Endodermal cell (in vitro differentiated cells): Measurements from ENCODE around the gene SF3A2. TPM values are rescaled to one million over a fixed set of nuclear protein-coding genes. Genes with fewer than 3 reads are reported as not detected.

Experiments used
- DNase-seq: peaks from one replicate; pipeline ENCODE4 v3.0.0-alpha.2; 2017
- H3K27ac ChIP-seq: 2 replicates; pipeline ENCODE4 v1.5.1; 2013; ENCODE audit warnings: mild to moderate bottlenecking, low read depth, low read length, moderate library complexity
- H3K27me3 ChIP-seq: 2 replicates; pipeline ENCODE4 v1.6.1; 2013; ENCODE audit warnings: mild to moderate bottlenecking, low read length, moderate library complexity; ENCODE audit not compliant: insufficient read depth, control insufficient read depth, poor library complexity, severe bottlenecking
- H3K36me3 ChIP-seq: 2 replicates; pipeline ENCODE4 v1.7.0; 2013; ENCODE audit warnings: mild to moderate bottlenecking, low read length, moderate library complexity; ENCODE audit not compliant: control insufficient read depth, insufficient read depth
- H3K4me1 ChIP-seq: one replicate; pipeline ENCODE4 v1.7.0; 2013; ENCODE audit warnings: low read length; ENCODE audit not compliant: control insufficient read depth, insufficient read depth
- H3K4me3 ChIP-seq: 2 replicates; pipeline ENCODE4 v1.5.1; 2013; ENCODE audit warnings: mild to moderate bottlenecking, low read length, moderate library complexity
- H3K9ac ChIP-seq: 2 replicates; pipeline ENCODE4 v1.6.1; 2013; ENCODE audit warnings: mild to moderate bottlenecking, low read length, moderate library complexity; ENCODE audit not compliant: poor library complexity, severe bottlenecking; ENCODE audit errors: extremely low read depth
- H3K9me3 ChIP-seq: 2 replicates; pipeline ENCODE4 v1.6.1; 2013; ENCODE audit warnings: mild to moderate bottlenecking, low read length, moderate library complexity; ENCODE audit not compliant: control insufficient read depth
- H3K27ac Mint-ChIP-seq: 2 replicates; pipeline ENCODE4 v1.8.0; 2020; ENCODE audit warnings: mixed read lengths
- H3K27me3 Mint-ChIP-seq: 2 replicates; pipeline ENCODE4 v1.8.0; 2021; ENCODE audit warnings: mild to moderate bottlenecking, mixed read lengths; ENCODE audit not compliant: insufficient read depth
- H3K36me3 Mint-ChIP-seq: 2 replicates; pipeline ENCODE4 v1.8.0; 2020; ENCODE audit warnings: low read depth, mixed read lengths
- H3K4me1 Mint-ChIP-seq: 2 replicates; pipeline ENCODE4 v1.8.0; 2020; ENCODE audit warnings: mixed read lengths
- H3K4me3 Mint-ChIP-seq: 2 replicates; pipeline ENCODE4 v1.8.0; 2020; ENCODE audit warnings: mild to moderate bottlenecking, moderate library complexity, mixed read lengths
- H3K9me3 Mint-ChIP-seq: 2 replicates; pipeline ENCODE4 v1.8.0; 2020; ENCODE audit warnings: mild to moderate bottlenecking, mixed read lengths
- WGBS, 2 experiments: methylation state at CpG; one replicate each; pipeline versions ENCODE4 v1.1.5 to v1.1.7; 2013; ENCODE audit warnings: missing lambda C conversion rate in 2 of 2, mixed read lengths in 1 of 2; ENCODE audit not compliant: insufficient coverage in 1 of 2, insufficient read length in 1 of 2; 5-methylcytosine and 5-hydroxymethylcytosine counted together
- total RNA-seq, 2 donors: library from RNA; stranded (reverse); fragmentation: NEBNext Ultra II Directional in 1 of 2; extraction: Animal tissue kit (Norgen Biotek cat#: 25700) in 1 of 2; gene quantifications; 2 replicates in 1 of 2; 3 replicates in 1 of 2; pipeline ENCODE4 v1.2.1, GENCODE V29; 2021
- TF ChIP-seq, protein P1 (sequence below): fragments of 200-600 bp; sonication (generic); conservative IDR thresholded peaks from 2 replicates; pipeline ENCODE4 v1.5.0; 2021; ENCODE audit warnings: antibody characterized with exemption, mild to moderate bottlenecking

The SF3A2 gene
- total RNA-seq, 2 donors from 2014 or later, result 126 to 132 TPM

DNA sequence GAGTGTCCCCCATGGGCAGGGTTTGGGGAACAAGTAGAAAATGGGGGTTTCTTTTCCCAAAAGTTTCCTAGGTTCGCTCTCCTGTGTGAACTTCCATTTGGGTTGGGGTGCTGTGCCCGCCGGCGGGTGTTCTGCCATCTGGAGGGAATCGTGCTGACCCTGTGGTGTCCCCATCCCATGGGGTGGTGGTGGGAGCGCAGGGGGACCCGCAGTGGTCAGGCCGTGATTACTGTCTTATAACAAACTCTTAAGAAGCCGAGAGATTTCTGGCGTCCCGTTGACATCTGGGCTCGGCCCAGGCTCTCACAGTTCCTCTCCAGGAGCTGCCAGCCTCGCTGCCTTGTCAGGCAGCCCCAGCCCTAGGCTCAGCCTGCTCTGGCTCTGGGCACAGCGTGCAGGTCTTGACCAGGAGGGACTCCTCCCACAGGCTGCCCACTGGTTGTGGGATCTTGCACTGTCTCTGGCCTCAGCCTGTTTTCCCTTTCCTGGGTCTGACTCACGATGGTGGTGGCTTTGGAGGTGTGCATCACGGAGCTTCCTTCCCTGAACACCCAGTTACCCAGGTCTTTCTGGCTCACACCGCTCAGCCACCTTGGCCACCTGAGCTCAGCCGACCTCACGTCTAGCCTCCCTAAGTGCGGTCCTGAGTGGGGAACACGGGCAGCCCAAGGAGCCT lies 35.0 kb upstream of the SF3A2 start:
- H3K4me1 ChIP-seq, result no peaks in the 10 kb centered on the region
- 95 to 97% methylated on average over 17 to 21 of the region's 21 CpGs for WGBS, 2 experiments
- DNase-seq, result no peak
- no peaks in the 10 kb centered on the region for H3K4me1 Mint-ChIP-seq
- H3K27me3 Mint-ChIP-seq, result no peaks in the 10 kb centered on the region
- H3K36me3 Mint-ChIP-seq, result peaks cover 27% of the 10 kb centered on the region
- H3K4me3 ChIP-seq, result no peak overlapping the region
- H3K9ac ChIP-seq, result peak overlapping the region; percentile 44
- peak overlapping the region; percentile 90 for H3K27ac ChIP-seq
- TF ChIP-seq, protein P1, sequence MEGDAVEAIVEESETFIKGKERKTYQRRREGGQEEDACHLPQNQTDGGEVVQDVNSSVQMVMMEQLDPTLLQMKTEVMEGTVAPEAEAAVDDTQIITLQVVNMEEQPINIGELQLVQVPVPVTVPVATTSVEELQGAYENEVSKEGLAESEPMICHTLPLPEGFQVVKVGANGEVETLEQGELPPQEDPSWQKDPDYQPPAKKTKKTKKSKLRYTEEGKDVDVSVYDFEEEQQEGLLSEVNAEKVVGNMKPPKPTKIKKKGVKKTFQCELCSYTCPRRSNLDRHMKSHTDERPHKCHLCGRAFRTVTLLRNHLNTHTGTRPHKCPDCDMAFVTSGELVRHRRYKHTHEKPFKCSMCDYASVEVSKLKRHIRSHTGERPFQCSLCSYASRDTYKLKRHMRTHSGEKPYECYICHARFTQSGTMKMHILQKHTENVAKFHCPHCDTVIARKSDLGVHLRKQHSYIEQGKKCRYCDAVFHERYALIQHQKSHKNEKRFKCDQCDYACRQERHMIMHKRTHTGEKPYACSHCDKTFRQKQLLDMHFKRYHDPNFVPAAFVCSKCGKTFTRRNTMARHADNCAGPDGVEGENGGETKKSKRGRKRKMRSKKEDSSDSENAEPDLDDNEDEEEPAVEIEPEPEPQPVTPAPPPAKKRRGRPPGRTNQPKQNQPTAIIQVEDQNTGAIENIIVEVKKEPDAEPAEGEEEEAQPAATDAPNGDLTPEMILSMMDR, result no peak
- H3K27me3 ChIP-seq, result no peaks in the 10 kb centered on the region
- no peak overlapping the region for H3K4me3 Mint-ChIP-seq
- H3K9me3 ChIP-seq, result no peaks in the 10 kb centered on the region
- H3K27ac Mint-ChIP-seq, result peak overlapping the region; percentile 85
- no peaks in the 10 kb centered on the region for H3K9me3 Mint-ChIP-seq
- H3K36me3 ChIP-seq, result peaks cover 18% of the 10 kb centered on the region

- H3K4me1 Mint-ChIP-seq, result no peaks in the 10 kb centered on the region
- no peaks in the 10 kb centered on the region for H3K9me3 Mint-ChIP-seq
- H3K27ac ChIP-seq, result no peak overlapping the region
- H3K36me3 ChIP-seq, result peaks cover 16% of the 10 kb centered on the region
- TF ChIP-seq, protein P1, result no peak
- H3K36me3 Mint-ChIP-seq, result peaks cover 24% of the 10 kb centered on the region
- peak overlapping the region; percentile 83 for H3K27ac Mint-ChIP-seq
- no peak overlapping the region for H3K4me3 ChIP-seq
- no peak overlapping the region for H3K4me3 Mint-ChIP-seq
- WGBS, 2 experiments, result 94 to 96% methylated on average over 14 to 15 of the region's 15 CpGs
- H3K9ac ChIP-seq, result no peak overlapping the region
- H3K4me1 ChIP-seq, result no peaks in the 10 kb centered on the region
- DNase-seq, result no peak
- no peaks in the 10 kb centered on the region for H3K27me3 ChIP-seq
- no peaks in the 10 kb centered on the region for H3K9me3 ChIP-seq
- H3K27me3 Mint-ChIP-seq, result no peaks in the 10 kb centered on the region
These were observed 34.3 kb upstream of the SF3A2 start for GRCh38 chr19:2202366-2202765.

- no peaks in the 10 kb centered on the region for H3K9me3 ChIP-seq
- no peak overlapping the region for H3K27ac ChIP-seq
- peaks cover 23% of the 10 kb centered on the region for H3K36me3 ChIP-seq
- Mint-ChIP-seq H3K27ac (no peak overlapping the region), H3K4me3 (no peak overlapping the region), H3K9me3 (no peaks in the 10 kb centered on the region), H3K36me3 (peaks cover 32% of the 10 kb centered on the region), H3K4me1 (no peaks in the 10 kb centered on the region), H3K27me3 (no peaks in the 10 kb centered on the region)
- H3K4me1 ChIP-seq, result no peaks in the 10 kb centered on the region
- DNase-seq, result no peak
- no peaks in the 10 kb centered on the region for H3K27me3 ChIP-seq
- TF ChIP-seq, protein P1, result no peak
- no peak overlapping the region for H3K9ac ChIP-seq
- H3K4me3 ChIP-seq, result no peak overlapping the region
- 95 to 98% methylated on average over 7 to 15 of the region's 15 CpGs for WGBS, 2 experiments
These were observed 29.6 kb upstream of the SF3A2 start for GRCh38 chr19:2207008-2207407.
